Liver (tissue), 9 donors: ENCODE data around the gene JAKMIP2. TPM values are rescaled to one million over a fixed set of nuclear protein-coding genes. Genes with fewer than 3 reads are reported as not detected.
A peak's percentile ranks its signal among the peaks of the same experiment; 100 is the strongest.

Experiments used
- DNase-seq: peaks from one replicate; pipeline ENCODE4 v3.0.0-alpha.2; 2017; ENCODE audit warnings: low spot score
- H3K27ac ChIP-seq, 2 donors: one replicate each; pipeline ENCODE4 v1.7.0; 2013; ENCODE audit warnings: inconsistent platforms in 2 of 2, low read length in 2 of 2, control low read depth in 1 of 2, low read depth in 1 of 2, mild to moderate bottlenecking in 1 of 2
- H3K27me3 ChIP-seq, 4 donors: one replicate each; pipeline versions ENCODE4 v1.6.1 to v1.7.0; 2013; ENCODE audit warnings: low read length in 3 of 4, inconsistent platforms in 1 of 4, mild to moderate bottlenecking in 1 of 4, moderate library complexity in 1 of 4; ENCODE audit not compliant: control insufficient read depth in 4 of 4, insufficient read depth in 4 of 4
- H3K36me3 ChIP-seq, 4 donors: one replicate each; pipeline versions ENCODE4 v1.6.1 to v1.7.0; 2013; ENCODE audit warnings: low read length in 3 of 4, mild to moderate bottlenecking in 3 of 4, low read depth in 1 of 4, moderate library complexity in 1 of 4; ENCODE audit not compliant: control insufficient read depth in 4 of 4, insufficient read depth in 3 of 4
- H3K4me1 ChIP-seq, 4 donors: one replicate each; pipeline versions ENCODE4 v1.6.1 to v1.7.0; 2013; ENCODE audit warnings: low read length in 3 of 4, mild to moderate bottlenecking in 3 of 4, moderate library complexity in 1 of 4; ENCODE audit not compliant: control insufficient read depth in 4 of 4, insufficient read depth in 4 of 4
- H3K4me3 ChIP-seq, 3 donors: one replicate each; pipeline versions ENCODE4 v1.6.1 to v1.7.0; 2013; ENCODE audit warnings: low read length in 3 of 3, control low read depth in 1 of 3, low read depth in 1 of 3, mild to moderate bottlenecking in 1 of 3
- H3K9ac ChIP-seq, 2 donors: one replicate each; pipeline ENCODE4 v1.7.0; 2013; ENCODE audit warnings: low read length in 2 of 2, mild to moderate bottlenecking in 2 of 2, moderate library complexity in 2 of 2, control low read depth in 1 of 2, low read depth in 1 of 2
- H3K9me3 ChIP-seq, 4 donors: one replicate each; pipeline versions ENCODE4 v1.6.1 to v1.7.0; 2013; ENCODE audit warnings: low read length in 3 of 4; ENCODE audit not compliant: control insufficient read depth in 4 of 4
- ATF3 ChIP-seq: IDR thresholded peaks from 2 replicates; pipeline ENCODE4 v1.6.1; 2016; ENCODE audit warnings: antibody characterized with exemption
- CTCF ChIP-seq: fragments of 150-350 bp; IDR thresholded peaks from 2 replicates; pipeline ENCODE4 v1.5.1; 2017; ENCODE audit warnings: improper control_type of control experiment, low read depth, low read length; ENCODE audit not compliant: missing input control
- EGR1 ChIP-seq, 2 donors: IDR thresholded peaks; 2 replicates each; pipeline ENCODE4 v1.6.1; 2016 to 2018; ENCODE audit warnings: antibody characterized with exemption in 2 of 2, low read depth in 2 of 2
- FOXA1 ChIP-seq: IDR thresholded peaks from 2 replicates; pipeline ENCODE4 v1.6.1; 2016; ENCODE audit warnings: antibody characterized with exemption
- FOXA2 ChIP-seq: IDR thresholded peaks from 2 replicates; pipeline ENCODE4 v1.6.1; 2016; ENCODE audit warnings: antibody characterized with exemption
- GABPA ChIP-seq, 2 donors: IDR thresholded peaks in 1 of 2; conservative IDR thresholded peaks in 1 of 2; 2 replicates each; pipeline ENCODE4 v1.6.1; 2016; ENCODE audit warnings: antibody characterized with exemption in 2 of 2, mild to moderate bottlenecking in 1 of 2, moderate library complexity in 1 of 2
- HNF4A ChIP-seq, 2 donors: conservative IDR thresholded peaks; 2 replicates each; pipeline ENCODE4 v1.6.1; 2016; ENCODE audit warnings: antibody characterized with exemption in 2 of 2, mild to moderate bottlenecking in 2 of 2
- HNF4G ChIP-seq: IDR thresholded peaks from 2 replicates; pipeline ENCODE4 v1.6.1; 2016; ENCODE audit warnings: antibody characterized with exemption
- JUND ChIP-seq, 2 donors: IDR thresholded peaks; 2 replicates each; pipeline ENCODE4 v1.6.1; 2016; ENCODE audit warnings: antibody characterized with exemption in 2 of 2
- MAX ChIP-seq: IDR thresholded peaks from 2 replicates; pipeline ENCODE4 v1.6.1; 2016; ENCODE audit warnings: antibody characterized with exemption
- NR2F2 ChIP-seq: IDR thresholded peaks from 2 replicates; pipeline ENCODE4 v1.6.1; 2016; ENCODE audit warnings: antibody characterized with exemption
- RAD21 ChIP-seq, 2 donors: IDR thresholded peaks; 2 replicates each; pipeline ENCODE4 v1.6.1; 2016; ENCODE audit warnings: antibody characterized with exemption in 2 of 2, mild to moderate bottlenecking in 2 of 2
- REST ChIP-seq: IDR thresholded peaks from 2 replicates; pipeline ENCODE4 v1.6.1; 2016; ENCODE audit warnings: antibody characterized with exemption, mild to moderate bottlenecking
- RXRA ChIP-seq, 2 donors: IDR thresholded peaks; 2 replicates each; pipeline ENCODE4 v1.6.1; 2017 to 2018; ENCODE audit warnings: antibody characterized with exemption in 2 of 2, mild to moderate bottlenecking in 1 of 2
- SP1 ChIP-seq: IDR thresholded peaks from 2 replicates; pipeline ENCODE4 v1.6.1; 2018; ENCODE audit warnings: antibody characterized with exemption, mild to moderate bottlenecking
- TAF1 ChIP-seq: conservative IDR thresholded peaks from 2 replicates; pipeline ENCODE4 v1.6.1; 2016; ENCODE audit warnings: antibody characterized with exemption, mild to moderate bottlenecking
- YY1 ChIP-seq: IDR thresholded peaks from 2 replicates; pipeline ENCODE4 v1.6.1; 2016; ENCODE audit warnings: antibody characterized with exemption, mild to moderate bottlenecking
- ZBTB33 ChIP-seq: IDR thresholded peaks from 2 replicates; pipeline ENCODE4 v1.6.1; 2016; ENCODE audit warnings: antibody characterized with exemption
- WGBS: extraction: QIAGEN DNeasy Blood & Tissue Kit; methylation state at CpG from one replicate; pipeline ENCODE4 v1.1.7; 2013; 5-methylcytosine and 5-hydroxymethylcytosine counted together
- polyA plus RNA-seq, 2 donors: library from polyadenylated mRNA; stranded (reverse) in 1 of 2; unstranded in 1 of 2; fragments of 200-250 nt in 1 of 2; fragments of >200 nt in 1 of 2; fragmentation: Nextera tagmentation in 1 of 2; extraction: Ambion mirVana in 1 of 2; gene quantifications; one replicate each; pipeline versions ENCODE4 v1.2.1 to v1.2.3, GENCODE V29; 2013 to 2015
- total RNA-seq, 2 donors: library from RNA; depleted of rRNA; stranded (reverse); fragments of >200 nt; gene quantifications; one replicate each; pipeline ENCODE4 v1.2.3, GENCODE V29; 2014
- donor health status: healthy.
- donor health status: healthy.
- donor health status: healthy.
- donor health status: healthy.
- donor health status: healthy.

JAKMIP2 gene
- total RNA-seq (under 1 TPM; 0.23 to 0.25 TPM), polyA plus RNA-seq (under 1 TPM; 0.06 to 0.38 TPM)

GRCh38 chr5:147782110-147783028 lies at the start of gene JAKMIP2:
TSS of gene JAKMIP2 (minus strand) at chr5:147782728. CDS start at chr5:147671806, 110,922 bp downstream.
- Histone ChIP-seq H3K9ac (no peak within 1 kb of the TSS), H3K27ac (no peak within 1 kb of the TSS), H3K9me3 (no peaks in the 10 kb centered on the region), H3K36me3 (no peaks in the 10 kb centered on the region), H3K4me1 (peaks cover 0 to 1% (median 0%) of the 10 kb centered on the region in 4 donors), H3K27me3 (no peaks in the 10 kb centered on the region), H3K4me3 (no peak within 1 kb of the TSS)
- peak; percentile 63 for DNase-seq
- WGBS = 22% methylated on average over 19 of the region's 19 CpGs
- TF ChIP-seq FOXA1 = no peak

GRCh38 chr5:147831465-147831864 lies 48.9 kb upstream of the JAKMIP2 start, which contains the start of gene SPINK1:
TSS of gene SPINK1 (minus strand) at chr5:147831671. CDS start at chr5:147831577, 94 bp downstream.
- Histone ChIP-seq H3K4me1 (peaks cover 6 to 29% (median 20%) of the 10 kb centered on the region in 4 donors), H3K27ac (no peak within 1 kb of the TSS), H3K9me3 (no peaks in the 10 kb centered on the region), H3K4me3 (peak within 1 kb of the TSS in 1 of 3 donors; percentile 36), H3K27me3 (no peaks in the 10 kb centered on the region), H3K36me3 (no peaks in the 10 kb centered on the region), H3K9ac (no peak within 1 kb of the TSS)
- DNase-seq = no peak
- 83% methylated on average over 3 of the region's 3 CpGs for WGBS
- TF ChIP-seq EGR1 (IDR thresholded peaks at IDR 0.05; ENCODE audit: low read depth in 2 of 2) (no peak), JUND (IDR thresholded peaks at IDR 0.05) (no peak), NR2F2 (no peak), SP1 (no peak), FOXA2 (no peak), ZBTB33 (no peak), YY1 (no peak), RXRA (IDR thresholded peaks at IDR 0.05) (no peak), ATF3 (no peak), HNF4G (no peak), TAF1 (no peak), MAX (no peak), GABPA (IDR thresholded peaks at IDR 0.05 in 1 of 2, conservative IDR thresholded peaks at IDR 0.05 in 1 of 2) (no peak), RAD21 (IDR thresholded peaks at IDR 0.05) (no peak), REST (no peak), CTCF (no peak), HNF4A (conservative IDR thresholded peaks at IDR 0.05) (no peak), FOXA1 (no peak)
